HG03558 (cell line): ENCODE measurements around the gene ARID4B.
"Not testable (repeated sequence)": the region's sequence is repeated elsewhere in the genome, so short reads cannot be mapped to it uniquely, and the experiment has no call there.

Experiments
- ATAC-seq: cut with Tn5 transposase; IDR thresholded peaks from one replicate; pipeline ENCODE4 v1.9.1; 2021; ENCODE audit warnings: moderate number of reproducible peaks; ENCODE audit not compliant: unreplicated experiment; ENCODE audit errors: extremely low read depth

Gene ARID4B

GRCh38 chr1:235327559-235328270 is at the start of gene ARID4B:
Gene ARID4B (minus strand): TSS chr1:235328179. CDS start chr1:235326919, 1,260 bp downstream.
- no peak for ATAC-seq

GRCh38 chr1:235375919-235376605 is 48.1 kb upstream of the ARID4B start:
- no peak for ATAC-seq

GRCh38 chr1:235369802-235370201 is 41.8 kb upstream of the ARID4B start:
- no peak for ATAC-seq

- ATAC-seq = no peak
These were observed 40.4 kb upstream of the ARID4B start for GRCh38 chr1:235368428-235368827.

GRCh38 chr1:235367000-235367908 is 39.3 kb upstream of the ARID4B start, which contains the start of gene TBCE:
Gene TBCE (plus strand): TSS chr1:235367427. CDS start chr1:235380050, 12,623 bp downstream.
- peak; percentile 99 for ATAC-seq

GRCh38 chr1:235366286-235366685 is 38.3 kb upstream of the ARID4B start:
- no peak for ATAC-seq

GRCh38 chr1:235364189-235364588 is 36.2 kb upstream of the ARID4B start:
- ATAC-seq = not testable (repeated sequence)

GRCh38 chr1:235358899-235359298 is 30.9 kb upstream of the ARID4B start:
- no peak for ATAC-seq

GRCh38 chr1:235357485-235358373 is 29.8 kb upstream of the ARID4B start:
- ATAC-seq = no peak

- no peak for ATAC-seq
These were observed 23.9 kb upstream of the ARID4B start for GRCh38 chr1:235351898-235352297.

- no peak for ATAC-seq
These were observed 23.5 kb upstream of the ARID4B start for GRCh38 chr1:235351441-235351840.

- no peak for ATAC-seq
These were observed 15.7 kb upstream of the ARID4B start for GRCh38 chr1:235343726-235344125.

GRCh38 chr1:235342471-235342870 is 14.5 kb upstream of the ARID4B start:
- no peak for ATAC-seq

- ATAC-seq = no peak
These were observed 14.1 kb upstream of the ARID4B start for GRCh38 chr1:235342039-235342438.

- ATAC-seq = no peak
These were observed 13.4 kb upstream of the ARID4B start for GRCh38 chr1:235341334-235341733.

- ATAC-seq = no peak
These were observed 11.8 kb upstream of the ARID4B start for GRCh38 chr1:235339746-235340145.

- no peak for ATAC-seq
These were observed 8.9 kb upstream of the ARID4B start for GRCh38 chr1:235336903-235337302.

GRCh38 chr1:235331401-235331800 is 3.4 kb upstream of the ARID4B start:
- ATAC-seq = no peak

GRCh38 chr1:235330918-235331285 is 2.9 kb upstream of the ARID4B start:
- ATAC-seq = no peak
